GM11168 (cell line): ENCODE data around the gene NUDT14.

Source experiments
- in situ Hi-C: fragments of 300-500 bp; cut with MboI; formaldehyde crosslinking; loops from one replicate; pipeline ENCODE4 v1.12.0; 2022; ENCODE audit warnings: low sequenced_read_pairs; ENCODE audit not compliant: unreplicated experiment

The NUDT14 gene

GRCh38 chr14:105165134-105165704 is 15.9 kb downstream of the NUDT14 start:
- in situ Hi-C loops = no loop called here

- in situ Hi-C loops = no loop called here
Observed at GRCh38 chr14:105163040-105163742, 17.9 kb downstream of the NUDT14 start.

GRCh38 chr14:105162669-105162979 is 18.5 kb downstream of the NUDT14 start:
- in situ Hi-C loops = no loop called here

GRCh38 chr14:105161964-105162668 is 19.0 kb downstream of the NUDT14 start:
- in situ Hi-C loops = no loop called here

GRCh38 chr14:105161309-105161708 is 19.8 kb downstream of the NUDT14 start:
- in situ Hi-C loops = no loop called here

GRCh38 chr14:105160776-105161175 is 20.3 kb downstream of the NUDT14 start:
- in situ Hi-C loops = no loop called here

GRCh38 chr14:105159344-105159743 is 21.8 kb downstream of the NUDT14 start:
- in situ Hi-C loops = no loop called here

- in situ Hi-C loops = no loop called here
Observed at GRCh38 chr14:105158794-105159193, 22.3 kb downstream of the NUDT14 start.

- in situ Hi-C loops = no loop called here
Observed at GRCh38 chr14:105157872-105158271, 23.2 kb downstream of the NUDT14 start.

- in situ Hi-C loops = no loop called here
Observed at GRCh38 chr14:105156414-105157375, 24.4 kb downstream of the NUDT14 start.

- in situ Hi-C loops = no loop called here
Observed at GRCh38 chr14:105155681-105156413, 25.3 kb downstream of the NUDT14 start.

- in situ Hi-C loops = no loop called here
Observed at GRCh38 chr14:105155071-105155651, 26.0 kb downstream of the NUDT14 start.

GRCh38 chr14:105154476-105154871 is 26.6 kb downstream of the NUDT14 start:
- in situ Hi-C loops = no loop called here

GRCh38 chr14:105153739-105154475 is 27.2 kb downstream of the NUDT14 start:
- in situ Hi-C loops = no loop called here

- in situ Hi-C loops = no loop called here
Observed at GRCh38 chr14:105153331-105153731, 27.8 kb downstream of the NUDT14 start.

GRCh38 chr14:105152794-105153241 is 28.3 kb downstream of the NUDT14 start:
- in situ Hi-C loops = no loop called here

- in situ Hi-C loops = no loop called here
Observed at GRCh38 chr14:105151838-105152793, 29.0 kb downstream of the NUDT14 start.
